ENCODE measurements around the gene COX4I2. TPM values are rescaled to one million over a fixed set of nuclear protein-coding genes. Genes with fewer than 3 reads are reported as not detected.

COX4I2 gene
- total RNA-seq, 1 donor from 2014 or later: not detected

GRCh38 chr20:31663524-31663837, 25.8 kb downstream of the COX4I2 start:
- Mint-ChIP-seq H3K36me3 (ENCODE audit: unreplicated experiment) (peaks cover 23% of the 10 kb centered on the region), H3K27ac (ENCODE audit: unreplicated experiment) (peak overlapping the region; percentile 50), H3K4me1 (ENCODE audit: unreplicated experiment) (peaks cover 49% of the 10 kb centered on the region), H3K27me3 (ENCODE audit: unreplicated experiment) (no peaks in the 10 kb centered on the region), H3K4me3 (ENCODE audit: unreplicated experiment) (no peak overlapping the region), H3K9me3 (ENCODE audit: unreplicated experiment) (no peaks in the 10 kb centered on the region)
- TF ChIP-seq CTCF (IDR thresholded peaks at IDR 0.05): no peak
- no peak for DNase-seq (ENCODE audit: extremely low spot score, unreplicated experiment)

- Mint-ChIP-seq H3K4me1 (ENCODE audit: unreplicated experiment) (peaks cover 49% of the 10 kb centered on the region), H3K9me3 (ENCODE audit: unreplicated experiment) (no peaks in the 10 kb centered on the region), H3K36me3 (ENCODE audit: unreplicated experiment) (peaks cover 23% of the 10 kb centered on the region), H3K27ac (ENCODE audit: unreplicated experiment) (peak overlapping the region; percentile 50), H3K27me3 (ENCODE audit: unreplicated experiment) (no peaks in the 10 kb centered on the region), H3K4me3 (ENCODE audit: unreplicated experiment) (no peak overlapping the region)
- no peak for TF ChIP-seq CTCF (IDR thresholded peaks at IDR 0.05)
- DNase-seq (ENCODE audit: extremely low spot score, unreplicated experiment): no peak
Observed at GRCh38 chr20:31663838-31664695, 26.4 kb downstream of the COX4I2 start.

- Mint-ChIP-seq H3K27ac (ENCODE audit: unreplicated experiment) (peak overlapping the region; percentile 10), H3K4me1 (ENCODE audit: unreplicated experiment) (peaks cover 50% of the 10 kb centered on the region), H3K9me3 (ENCODE audit: unreplicated experiment) (no peaks in the 10 kb centered on the region), H3K4me3 (ENCODE audit: unreplicated experiment) (no peak overlapping the region), H3K36me3 (ENCODE audit: unreplicated experiment) (peaks cover 23% of the 10 kb centered on the region), H3K27me3 (ENCODE audit: unreplicated experiment) (no peaks in the 10 kb centered on the region)
- DNase-seq (ENCODE audit: extremely low spot score, unreplicated experiment): no peak
- no peak for TF ChIP-seq CTCF (IDR thresholded peaks at IDR 0.05)
Observed at GRCh38 chr20:31664696-31665354, 27.1 kb downstream of the COX4I2 start.

- H3K27ac Mint-ChIP-seq (ENCODE audit: unreplicated experiment): no peak overlapping the region
Observed at GRCh38 chr20:31665753-31666152, 28.0 kb downstream of the COX4I2 start.

More at GRCh38 chr20:31665753-31666152, 28.0 kb downstream of the COX4I2 start:
- no peaks in the 10 kb centered on the region for H3K27me3 Mint-ChIP-seq (ENCODE audit: unreplicated experiment)
- no peaks in the 10 kb centered on the region for H3K9me3 Mint-ChIP-seq (ENCODE audit: unreplicated experiment)
- DNase-seq (ENCODE audit: extremely low spot score, unreplicated experiment): no peak
- peaks cover 58% of the 10 kb centered on the region for H3K4me1 Mint-ChIP-seq (ENCODE audit: unreplicated experiment)
- no peak overlapping the region for H3K4me3 Mint-ChIP-seq (ENCODE audit: unreplicated experiment)
- no peak for TF ChIP-seq CTCF (IDR thresholded peaks at IDR 0.05)
- H3K36me3 Mint-ChIP-seq (ENCODE audit: unreplicated experiment): peaks cover 23% of the 10 kb centered on the region

Data from osteocyte (in vitro differentiated cells).